Stimulated activated CD8-positive, alpha-beta memory T cell treated with anti-CD3 and anti-CD28 coated beads, Interleukin-15, amount 100 ng/mL, for 4 hours (primary cell): Measurements from ENCODE around the gene KLF17.

Experiments
- DNase-seq, 2 donors: peaks; one replicate each; pipeline ENCODE4 v3.0.0-alpha.2; 2020; ENCODE audit warnings: low read depth in 2 of 2

KLF17 gene

GRCh38 chr1:44154049-44154448 is 35.4 kb downstream of the KLF17 start:
- DNase-seq = no peak

GRCh38 chr1:44157903-44158302 is 39.3 kb downstream of the KLF17 start:
- DNase-seq = no peak

- no peak for DNase-seq
These were observed 40.2 kb downstream of the KLF17 start for GRCh38 chr1:44158871-44159270.

- no peak for DNase-seq
These were observed 42.9 kb downstream of the KLF17 start for GRCh38 chr1:44161546-44161945.

GRCh38 chr1:44168520-44169098 is 50.0 kb downstream of the KLF17 start:
- no peak for DNase-seq

GRCh38 chr1:44170281-44170823 is 51.7 kb downstream of the KLF17 start:
- DNase-seq = no peak

GRCh38 chr1:44174630-44175029 is 56.0 kb downstream of the KLF17 start:
- DNase-seq = no peak
